Upper lobe of left lung (tissue), 6 donors: ENCODE data around the gene RP9. TPM values are rescaled to one million over a fixed set of nuclear protein-coding genes. Genes with fewer than 3 reads are reported as not detected.
A peak's percentile ranks its signal among the peaks of the same experiment; 100 is the strongest.

Experiments used
- ATAC-seq, 2 donors: fragments of 200-7000 bp; cut with Tn5 transposase; one replicate each; pipeline ENCODE4 v1.9.1; 2022; ENCODE audit warnings: mild to moderate bottlenecking in 2 of 2, moderate library complexity in 2 of 2; ENCODE audit not compliant: low FRiP score in 2 of 2
- DNase-seq, 2 donors: peaks; one replicate each; pipeline ENCODE4 v3.0.0-alpha.2; 2019 to 2020
- H3K27ac ChIP-seq, 4 donors: fragments of 200-600 bp; sonication (generic); one replicate each; pipeline ENCODE4 v1.5.1; 2016 to 2019
- H3K27me3 ChIP-seq, 4 donors: fragments of 200-600 bp; sonication (generic); one replicate each; pipeline ENCODE4 v1.5.1; 2017 to 2019
- H3K36me3 ChIP-seq, 4 donors: fragments of 200-600 bp; sonication (generic); one replicate each; pipeline ENCODE4 v1.5.1; 2016 to 2019
- H3K4me1 ChIP-seq, 4 donors: fragments of 200-600 bp; sonication (generic); one replicate each; pipeline ENCODE4 v1.5.1; 2018 to 2019
- H3K4me3 ChIP-seq, 4 donors: fragments of 200-600 bp; sonication (generic); one replicate each; pipeline ENCODE4 v1.5.1; 2017 to 2019; ENCODE audit warnings: mild to moderate bottlenecking in 2 of 4, moderate library complexity in 1 of 4
- H3K9me3 ChIP-seq, 4 donors: fragments of 200-600 bp; sonication (generic); one replicate each; pipeline ENCODE4 v1.5.1; 2018 to 2019
- EP300 ChIP-seq, 4 donors: sonication (generic); formaldehyde crosslinking; IDR thresholded peaks; one replicate each; pipeline ENCODE4 v1.5.1; 2017; ENCODE audit warnings: antibody characterized with exemption in 4 of 4, control low read depth in 2 of 4
- POLR2A ChIP-seq, 4 donors: fragments of 450-650 bp; IDR thresholded peaks; one replicate each; pipeline ENCODE4 v1.5.1; 2016 to 2017; ENCODE audit warnings: antibody characterized with exemption in 4 of 4, mild to moderate bottlenecking in 2 of 4
- POLR2AphosphoS5 ChIP-seq, 2 donors: sonication (generic); formaldehyde crosslinking; IDR thresholded peaks; one replicate each; pipeline ENCODE4 v1.5.1; 2017; ENCODE audit warnings: antibody characterized with exemption in 2 of 2
- WGBS, 2 donors: methylation state at CpG; one replicate each; pipeline ENCODE4 v1.1.5; 2017 to 2018; 5-methylcytosine and 5-hydroxymethylcytosine counted together
- total RNA-seq, 6 donors: library from RNA; depleted of rRNA in 4 of 6; stranded (reverse); fragments of >200 nt in 4 of 6; gene quantifications; one replicate each; pipeline versions ENCODE4 v1.1.0 to v1.2.1, GENCODE V29; 2016 to 2021
- TF ChIP-seq, protein P1 (sequence below), 6 experiments: fragments of 450-650 bp in 4 of 6; fragments of 200-600 bp in 2 of 6; sonication (generic) in 2 of 6; IDR thresholded peaks; one replicate each; pipeline ENCODE4 v1.5.1; 2016 to 2019; ENCODE audit warnings: antibody characterized with exemption in 6 of 6
- donor health status: DM: no; HTN: no; CAD: no; lungs with moderate emphysema.
- donor health status: DM: no; HTN: yes; CAD: no; lungs with severe emphysema.

Gene RP9, protein sequence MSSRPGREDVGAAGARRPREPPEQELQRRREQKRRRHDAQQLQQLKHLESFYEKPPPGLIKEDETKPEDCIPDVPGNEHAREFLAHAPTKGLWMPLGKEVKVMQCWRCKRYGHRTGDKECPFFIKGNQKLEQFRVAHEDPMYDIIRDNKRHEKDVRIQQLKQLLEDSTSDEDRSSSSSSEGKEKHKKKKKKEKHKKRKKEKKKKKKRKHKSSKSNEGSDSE
- 10 to 100 TPM in 4 of 6 donors, 1 to 10 TPM in 2; 5.9 to 15.7 (median 11.9) TPM for total RNA-seq

DNA sequence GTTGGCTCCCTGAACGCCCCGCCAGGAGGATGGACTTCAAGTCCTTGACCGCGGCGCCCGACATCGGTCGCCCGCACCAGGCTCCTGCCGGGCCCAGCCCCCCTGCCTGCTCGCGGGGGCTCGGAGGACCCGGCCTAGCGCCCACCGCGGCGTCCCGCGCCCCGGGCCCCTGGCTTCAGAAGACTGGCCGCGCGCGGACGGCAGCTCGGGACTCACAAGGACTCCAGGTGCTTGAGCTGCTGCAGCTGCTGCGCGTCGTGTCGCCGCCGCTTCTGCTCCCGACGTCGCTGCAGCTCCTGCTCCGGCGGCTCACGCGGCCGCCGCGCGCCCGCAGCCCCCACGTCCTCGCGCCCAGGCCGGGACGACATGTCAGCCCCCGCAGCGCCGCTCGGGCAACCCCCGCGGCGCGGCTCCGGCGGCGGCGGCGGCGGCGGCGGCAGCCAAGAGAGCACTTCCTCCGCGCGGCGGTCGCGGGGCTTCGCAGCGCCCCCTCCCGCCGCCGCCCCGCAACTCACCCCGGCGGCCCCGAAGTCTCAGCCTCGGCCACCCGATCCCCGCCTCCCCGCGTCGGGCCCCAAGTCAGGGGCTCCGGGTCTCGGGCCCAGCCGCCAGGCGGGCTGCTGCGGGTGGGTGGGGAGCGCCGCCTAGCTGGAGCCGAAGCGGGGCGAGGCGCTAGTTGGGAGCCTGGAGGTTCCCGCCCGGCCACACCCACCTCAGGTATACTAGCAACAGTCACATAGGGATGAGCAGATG, at the start of gene RP9:
Gene RP9, minus strand, starts transcription at position 400 of the 753 bp plus-strand sequence. Its CDS starts 32 bp downstream, at position 368.
- 0 to 1% methylated on average over 14 to 40 of the region's 100 CpGs for WGBS, 2 donors
- ATAC-seq: peak; percentile 77 to 98
- no peaks in the 10 kb centered on the region for H3K9me3 ChIP-seq
- H3K4me3 ChIP-seq: peak within 1 kb of the TSS; percentile 62 to 99 (median 98)
- H3K27me3 ChIP-seq: no peaks in the 10 kb centered on the region
- H3K36me3 ChIP-seq: no peaks in the 10 kb centered on the region
- peak within 1 kb of the TSS; percentile 79 to 93 (median 83) for H3K27ac ChIP-seq
- DNase-seq: peak; percentile 72 to 96
- TF ChIP-seq POLR2A (IDR thresholded peaks at IDR 0.05) (peak in 1 of 4 donors; percentile 59), POLR2AphosphoS5 (IDR thresholded peaks at IDR 0.05) (no peak)
- TF ChIP-seq, protein P1, sequence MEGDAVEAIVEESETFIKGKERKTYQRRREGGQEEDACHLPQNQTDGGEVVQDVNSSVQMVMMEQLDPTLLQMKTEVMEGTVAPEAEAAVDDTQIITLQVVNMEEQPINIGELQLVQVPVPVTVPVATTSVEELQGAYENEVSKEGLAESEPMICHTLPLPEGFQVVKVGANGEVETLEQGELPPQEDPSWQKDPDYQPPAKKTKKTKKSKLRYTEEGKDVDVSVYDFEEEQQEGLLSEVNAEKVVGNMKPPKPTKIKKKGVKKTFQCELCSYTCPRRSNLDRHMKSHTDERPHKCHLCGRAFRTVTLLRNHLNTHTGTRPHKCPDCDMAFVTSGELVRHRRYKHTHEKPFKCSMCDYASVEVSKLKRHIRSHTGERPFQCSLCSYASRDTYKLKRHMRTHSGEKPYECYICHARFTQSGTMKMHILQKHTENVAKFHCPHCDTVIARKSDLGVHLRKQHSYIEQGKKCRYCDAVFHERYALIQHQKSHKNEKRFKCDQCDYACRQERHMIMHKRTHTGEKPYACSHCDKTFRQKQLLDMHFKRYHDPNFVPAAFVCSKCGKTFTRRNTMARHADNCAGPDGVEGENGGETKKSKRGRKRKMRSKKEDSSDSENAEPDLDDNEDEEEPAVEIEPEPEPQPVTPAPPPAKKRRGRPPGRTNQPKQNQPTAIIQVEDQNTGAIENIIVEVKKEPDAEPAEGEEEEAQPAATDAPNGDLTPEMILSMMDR (IDR thresholded peaks at IDR 0.05): peak; percentile 84 to 95 (median 88)
- peaks cover 22 to 37% (median 27%) of the 10 kb centered on the region in 4 donors for H3K4me1 ChIP-seq

DNA sequence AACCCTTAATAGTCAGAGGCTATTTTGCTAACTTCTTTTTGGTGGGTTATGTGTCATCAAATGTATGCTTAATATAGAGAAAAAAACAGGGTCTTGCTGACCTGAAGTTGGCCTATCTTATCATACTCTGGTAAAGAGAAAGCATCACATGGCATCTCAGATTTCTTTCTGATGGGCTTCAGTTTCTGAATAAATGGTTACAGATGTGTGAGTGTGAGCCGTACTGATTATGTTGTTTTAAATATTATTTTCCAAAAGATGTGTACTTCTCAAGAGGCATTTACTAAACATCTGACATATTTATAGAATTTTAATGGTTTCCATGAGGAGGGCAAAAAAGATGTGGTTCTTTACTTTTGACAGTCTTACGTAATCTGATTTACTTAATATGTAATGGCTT, 48.6 kb upstream of the RP9 start:
- TF ChIP-seq POLR2AphosphoS5 (IDR thresholded peaks at IDR 0.05) (no peak), POLR2A (IDR thresholded peaks at IDR 0.05) (no peak), EP300 (IDR thresholded peaks at IDR 0.05) (no peak)
- TF ChIP-seq, protein P1 (IDR thresholded peaks at IDR 0.05): no peak
- Histone ChIP-seq H3K4me1 (peaks cover 0 to 4% (median 0%) of the 10 kb centered on the region in 4 donors), H3K36me3 (peaks cover 0 to 4% (median 1%) of the 10 kb centered on the region in 4 donors), H3K9me3 (no peaks in the 10 kb centered on the region), H3K27ac (no peak overlapping the region), H3K27me3 (no peaks in the 10 kb centered on the region), H3K4me3 (no peak overlapping the region)
- 46 to 50% methylated on average over 2 of the region's 2 CpGs for WGBS, 2 donors
- DNase-seq (no peak), ATAC-seq (no peak)

DNA sequence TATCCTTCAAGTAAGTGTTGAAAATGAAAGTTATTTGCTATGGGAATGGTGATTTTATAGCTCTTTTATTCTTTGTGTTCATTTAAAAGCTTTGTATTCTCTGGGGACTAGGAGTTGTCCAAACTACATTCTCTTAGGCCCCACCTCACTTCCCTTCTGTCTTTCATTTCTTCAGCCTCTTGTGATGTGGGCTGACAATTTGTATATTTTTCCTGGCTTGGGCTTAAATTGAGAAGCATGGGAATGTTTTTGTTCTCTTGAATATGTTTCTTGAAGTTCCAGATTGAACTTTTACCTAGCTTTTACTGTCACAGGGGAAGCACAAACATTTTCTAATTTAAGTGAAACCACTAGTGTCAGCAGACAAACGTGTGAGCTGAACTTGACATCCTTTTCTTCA, 48.1 kb upstream of the RP9 start:
- Histone ChIP-seq H3K4me3 (no peak overlapping the region), H3K9me3 (no peaks in the 10 kb centered on the region), H3K4me1 (peaks cover 0 to 4% (median 0%) of the 10 kb centered on the region in 4 donors), H3K27me3 (no peaks in the 10 kb centered on the region), H3K36me3 (peaks cover 0 to 4% (median 1%) of the 10 kb centered on the region in 4 donors), H3K27ac (no peak overlapping the region)
- no peak for TF ChIP-seq POLR2A (IDR thresholded peaks at IDR 0.05)
- TF ChIP-seq, protein P1 (IDR thresholded peaks at IDR 0.05): no peak
- no peak for TF ChIP-seq EP300 (IDR thresholded peaks at IDR 0.05)
- TF ChIP-seq POLR2AphosphoS5 (IDR thresholded peaks at IDR 0.05): no peak
- no peak for ATAC-seq
- 19 to 30% methylated on average over 1 of the region's 1 CpG for WGBS, 2 donors
- DNase-seq: no peak

DNA sequence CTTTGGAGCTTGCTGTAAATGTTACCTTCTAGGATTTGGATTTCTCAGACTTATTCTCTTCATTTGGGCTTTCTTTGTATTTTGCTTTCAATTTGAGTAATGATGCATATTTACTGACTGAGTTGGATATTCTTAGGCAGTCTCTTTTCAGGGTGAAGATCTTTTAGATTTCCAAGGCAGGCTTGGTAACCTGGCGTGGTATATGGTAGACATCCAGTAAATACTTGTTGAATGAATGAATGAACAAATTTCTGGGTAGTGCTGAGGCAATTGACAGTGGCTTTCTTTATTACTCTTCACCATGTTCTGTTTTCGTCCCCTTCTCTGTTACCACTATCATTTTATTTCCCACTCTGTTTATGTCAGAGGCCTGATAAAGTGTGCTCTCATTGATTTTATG, 47.2 kb upstream of the RP9 start:
- ATAC-seq: no peak
- peaks cover 0 to 4% (median 1%) of the 10 kb centered on the region in 4 donors for H3K36me3 ChIP-seq
- H3K9me3 ChIP-seq: no peaks in the 10 kb centered on the region
- H3K27me3 ChIP-seq: no peaks in the 10 kb centered on the region
- H3K4me3 ChIP-seq: no peak overlapping the region
- 88 to 95% methylated on average over 2 of the region's 2 CpGs for WGBS, 2 donors
- TF ChIP-seq, protein P1 (IDR thresholded peaks at IDR 0.05): no peak
- no peak for TF ChIP-seq POLR2A (IDR thresholded peaks at IDR 0.05)
- no peak for TF ChIP-seq POLR2AphosphoS5 (IDR thresholded peaks at IDR 0.05)
- no peak for TF ChIP-seq EP300 (IDR thresholded peaks at IDR 0.05)
- no peak for DNase-seq
- no peak overlapping the region for H3K27ac ChIP-seq
- H3K4me1 ChIP-seq: peaks cover 0 to 4% (median 0%) of the 10 kb centered on the region in 4 donors
